Adipocyte (in vitro differentiated cells): ENCODE results near the gene PLA2R1.

Experiments
- DNase-seq: peaks from one replicate; pipeline ENCODE4 v3.0.0-alpha.2; 2015; ENCODE audit warnings: low read depth
- H3K27me3 ChIP-seq: replicated peaks from 2 replicates; pipeline ENCODE4 v1.7.0; 2013; ENCODE audit warnings: mild to moderate bottlenecking, low read length, moderate library complexity; ENCODE audit not compliant: control insufficient read depth, insufficient read depth
- H3K36me3 ChIP-seq: 2 replicates; pipeline ENCODE4 v1.7.0; 2013; ENCODE audit warnings: low read length, mild to moderate bottlenecking, moderate library complexity; ENCODE audit not compliant: control insufficient read depth, insufficient read depth, severe bottlenecking
- H3K4me1 ChIP-seq: 2 replicates; pipeline ENCODE4 v1.7.0; 2013; ENCODE audit warnings: mild to moderate bottlenecking, low read length, moderate library complexity; ENCODE audit not compliant: control insufficient read depth, insufficient read depth
- H3K4me3 ChIP-seq: 2 replicates; pipeline ENCODE4 v1.7.0; 2013; ENCODE audit warnings: mild to moderate bottlenecking, low read length, moderate library complexity
- H3K9ac ChIP-seq: 2 replicates; pipeline ENCODE4 v1.7.0; 2013; ENCODE audit warnings: mild to moderate bottlenecking, low read length, moderate library complexity
- H3K9me3 ChIP-seq: 2 replicates; pipeline ENCODE4 v1.7.0; 2013; ENCODE audit warnings: mild to moderate bottlenecking, low read length, moderate library complexity; ENCODE audit not compliant: control insufficient read depth

PLA2R1 gene

GRCh38 chr2:160028431-160029269, 33.8 kb downstream of the PLA2R1 start:
- Histone ChIP-seq H3K27me3 (no peaks in the 10 kb centered on the region), H3K9me3 (no peaks in the 10 kb centered on the region), H3K36me3 (peaks cover 19% of the 10 kb centered on the region), H3K4me3 (peak overlapping the region; percentile 51), H3K9ac (peak overlapping the region; percentile 37), H3K4me1 (peaks cover 24% of the 10 kb centered on the region)
- DNase-seq, result peak; percentile 82

- peaks cover 9% of the 10 kb centered on the region for H3K9me3 ChIP-seq
- H3K4me3 ChIP-seq, result no peak overlapping the region
- peaks cover 47% of the 10 kb centered on the region for H3K36me3 ChIP-seq
- no peaks in the 10 kb centered on the region for H3K4me1 ChIP-seq
- no peaks in the 10 kb centered on the region for H3K27me3 ChIP-seq
- no peak overlapping the region for H3K9ac ChIP-seq
- no peak for DNase-seq
Measured at GRCh38 chr2:160022162-160022561, 40.3 kb downstream of the PLA2R1 start.

- no peak overlapping the region for H3K4me3 ChIP-seq
- no peaks in the 10 kb centered on the region for H3K4me1 ChIP-seq
- H3K36me3 ChIP-seq, result peaks cover 41% of the 10 kb centered on the region
- H3K9ac ChIP-seq, result no peak overlapping the region
- no peaks in the 10 kb centered on the region for H3K27me3 ChIP-seq
- H3K9me3 ChIP-seq, result peaks cover 9% of the 10 kb centered on the region
- DNase-seq, result no peak
Measured at GRCh38 chr2:160019374-160020090, 42.9 kb downstream of the PLA2R1 start.

- H3K27me3 ChIP-seq, result no peaks in the 10 kb centered on the region
- no peaks in the 10 kb centered on the region for H3K4me1 ChIP-seq
- H3K36me3 ChIP-seq, result peaks cover 51% of the 10 kb centered on the region
- DNase-seq, result no peak
- H3K4me3 ChIP-seq, result no peak overlapping the region
- H3K9me3 ChIP-seq, result no peaks in the 10 kb centered on the region
- no peak overlapping the region for H3K9ac ChIP-seq
Measured at GRCh38 chr2:160015746-160016145, 46.7 kb downstream of the PLA2R1 start.

GRCh38 chr2:160014227-160014626, 48.2 kb downstream of the PLA2R1 start:
- Histone ChIP-seq H3K36me3 (peaks cover 49% of the 10 kb centered on the region), H3K9ac (no peak overlapping the region), H3K27me3 (no peaks in the 10 kb centered on the region), H3K4me1 (no peaks in the 10 kb centered on the region), H3K4me3 (no peak overlapping the region), H3K9me3 (no peaks in the 10 kb centered on the region)
- no peak for DNase-seq

- H3K36me3 ChIP-seq, result peaks cover 39% of the 10 kb centered on the region
- peak; percentile 59 for DNase-seq
- no peaks in the 10 kb centered on the region for H3K27me3 ChIP-seq
- H3K4me3 ChIP-seq, result no peak overlapping the region
- H3K4me1 ChIP-seq, result no peaks in the 10 kb centered on the region
- H3K9me3 ChIP-seq, result no peaks in the 10 kb centered on the region
- no peak overlapping the region for H3K9ac ChIP-seq
Measured at GRCh38 chr2:160010361-160011145, 51.9 kb downstream of the PLA2R1 start.

GRCh38 chr2:160007111-160007510, 55.3 kb downstream of the PLA2R1 start:
- H3K36me3 ChIP-seq, result peaks cover 54% of the 10 kb centered on the region
- no peaks in the 10 kb centered on the region for H3K9me3 ChIP-seq
- H3K27me3 ChIP-seq, result no peaks in the 10 kb centered on the region
- H3K9ac ChIP-seq, result no peak overlapping the region
- H3K4me3 ChIP-seq, result no peak overlapping the region
- no peak for DNase-seq
- no peaks in the 10 kb centered on the region for H3K4me1 ChIP-seq

- peaks cover 50% of the 10 kb centered on the region for H3K36me3 ChIP-seq
- H3K4me1 ChIP-seq, result no peaks in the 10 kb centered on the region
- no peaks in the 10 kb centered on the region for H3K9me3 ChIP-seq
- H3K27me3 ChIP-seq, result no peaks in the 10 kb centered on the region
- DNase-seq, result no peak
- H3K4me3 ChIP-seq, result no peak overlapping the region
- H3K9ac ChIP-seq, result no peak overlapping the region
Measured at GRCh38 chr2:160006475-160006874, 55.9 kb downstream of the PLA2R1 start.

GRCh38 chr2:160005908-160006307, 56.5 kb downstream of the PLA2R1 start:
- no peaks in the 10 kb centered on the region for H3K4me1 ChIP-seq
- DNase-seq, result no peak
- H3K4me3 ChIP-seq, result no peak overlapping the region
- H3K27me3 ChIP-seq, result no peaks in the 10 kb centered on the region
- no peak overlapping the region for H3K9ac ChIP-seq
- H3K36me3 ChIP-seq, result peaks cover 49% of the 10 kb centered on the region
- peaks cover 3% of the 10 kb centered on the region for H3K9me3 ChIP-seq

GRCh38 chr2:160005476-160005875, 56.9 kb downstream of the PLA2R1 start:
- H3K36me3 ChIP-seq, result peaks cover 46% of the 10 kb centered on the region
- H3K9ac ChIP-seq, result no peak overlapping the region
- H3K27me3 ChIP-seq, result no peaks in the 10 kb centered on the region
- H3K9me3 ChIP-seq, result peaks cover 8% of the 10 kb centered on the region
- H3K4me3 ChIP-seq, result no peak overlapping the region
- H3K4me1 ChIP-seq, result no peaks in the 10 kb centered on the region
- no peak for DNase-seq

GRCh38 chr2:159998961-159999360, 63.5 kb downstream of the PLA2R1 start:
- DNase-seq, result no peak
- no peak overlapping the region for H3K4me3 ChIP-seq
- peaks cover 16% of the 10 kb centered on the region for H3K4me1 ChIP-seq
- no peaks in the 10 kb centered on the region for H3K27me3 ChIP-seq
- H3K9ac ChIP-seq, result no peak overlapping the region
- peaks cover 31% of the 10 kb centered on the region for H3K36me3 ChIP-seq
- peaks cover 24% of the 10 kb centered on the region for H3K9me3 ChIP-seq
